OCI-LY1 (cell line): ENCODE data around the gene GLYATL1B.

ENCODE experiments used
- CTCF ChIP-seq: fragments of 200-600 bp; sonication (generic), shearing (Covaris generic); IDR thresholded peaks from 2 replicates; pipeline ENCODE4 v1.5.1; 2017; ENCODE audit warnings: mild to moderate bottlenecking, antibody characterized with exemption, low read length, moderate library complexity, mixed read lengths
- EZH2 ChIP-seq: fragments of 200-600 bp; sonication (generic), shearing (Covaris generic); IDR thresholded peaks from 2 replicates; pipeline ENCODE4 v1.8.0; 2017; ENCODE audit warnings: borderline replicate concordance, mixed run types, mild to moderate bottlenecking, antibody characterized with exemption, low read length, moderate library complexity, mixed read lengths

- no peak for TF ChIP-seq CTCF
- no peak for TF ChIP-seq EZH2
These were observed 9.1 kb upstream of the GLYATL1B start for GRCh38 chr11:59076876-59077571.
